Fibroblast of skin of right biceps (primary cell): Measurements from ENCODE around the gene PARG.
"Not testable (repeated sequence)": the region's sequence is repeated elsewhere in the genome, so short reads cannot be mapped to it uniquely, and the experiment has no call there.

Source experiments
- DNase-seq: peaks from one replicate; pipeline ENCODE4 v3.0.0-alpha.2; 2013

The PARG gene

GRCh38 chr10:49941447-49942338, at the start of gene PARG, which contains the start of gene TIMM23B:
PARG (minus strand) TSS chr10:49942027; CDS start chr10:49941725, 302 bp downstream.
TIMM23B (plus strand) TSS chr10:49942053; CDS start chr10:49942195, 142 bp downstream.
- peak; percentile 85 for DNase-seq

GRCh38 chr10:49988376-49988775, 46.5 kb upstream of the PARG start, which contains the start of gene AGAP6:
AGAP6 (plus strand) TSS chr10:49988406; CDS start chr10:49988716, 310 bp downstream.
- not testable (repeated sequence) for DNase-seq

- not testable (repeated sequence) for DNase-seq
Observed at GRCh38 chr10:49987207-49987606, 45.4 kb upstream of the PARG start.

- not testable (repeated sequence) for DNase-seq
Observed at GRCh38 chr10:49977756-49978155, 35.9 kb upstream of the PARG start.

GRCh38 chr10:49972094-49972493, 30.3 kb upstream of the PARG start:
- DNase-seq: not testable (repeated sequence)

- not testable (repeated sequence) for DNase-seq
Observed at GRCh38 chr10:49971466-49971865, 29.6 kb upstream of the PARG start.

GRCh38 chr10:49970331-49970857, 28.6 kb upstream of the PARG start:
- DNase-seq: not testable (repeated sequence)

- DNase-seq: peak; percentile 3
Observed at GRCh38 chr10:49953122-49953521, 11.3 kb upstream of the PARG start.

GRCh38 chr10:49952006-49952405, 10.2 kb upstream of the PARG start:
- not testable (repeated sequence) for DNase-seq

- DNase-seq: not testable (repeated sequence)
Observed at GRCh38 chr10:49948737-49949136, 6.9 kb upstream of the PARG start.

GRCh38 chr10:49948142-49948541, 6.3 kb upstream of the PARG start:
- DNase-seq: not testable (repeated sequence)

- DNase-seq: not testable (repeated sequence)
Observed at GRCh38 chr10:49943607-49944006, 1.8 kb upstream of the PARG start.

GRCh38 chr10:49942339-49942705, 495 bp upstream of the PARG start:
- DNase-seq: peak; percentile 2

- DNase-seq: not testable (repeated sequence)
Observed at GRCh38 chr10:49931959-49932728, 9.7 kb downstream of the PARG start.

GRCh38 chr10:49931276-49931675, 10.6 kb downstream of the PARG start:
- not testable (repeated sequence) for DNase-seq

- DNase-seq: not testable (repeated sequence)
Observed at GRCh38 chr10:49923572-49923971, 18.3 kb downstream of the PARG start.

- not testable (repeated sequence) for DNase-seq
Observed at GRCh38 chr10:49922041-49922440, 19.8 kb downstream of the PARG start.

GRCh38 chr10:49917927-49918326, 23.9 kb downstream of the PARG start:
- DNase-seq: not testable (repeated sequence)

- not testable (repeated sequence) for DNase-seq
Observed at GRCh38 chr10:49916451-49916850, 25.4 kb downstream of the PARG start.

- not testable (repeated sequence) for DNase-seq
Observed at GRCh38 chr10:49910295-49910694, 31.5 kb downstream of the PARG start.

GRCh38 chr10:49908290-49909080, 33.3 kb downstream of the PARG start:
- DNase-seq: not testable (repeated sequence)

- DNase-seq: not testable (repeated sequence)
Observed at GRCh38 chr10:49903829-49904228, 38.0 kb downstream of the PARG start.
